C4-2B (cell line): Measurements from ENCODE around the gene ZFX.

Source experiments
- ZFX ChIP-seq: fragments of 450-650 bp; IDR thresholded peaks from 2 replicates; pipeline ENCODE4 v1.6.1; 2017
- TF ChIP-seq, protein P1 (sequence below): fragments of 450-650 bp; conservative IDR thresholded peaks from 2 replicates; pipeline ENCODE4 v1.5.1; 2017; ENCODE audit warnings: mild to moderate bottlenecking

DNA sequence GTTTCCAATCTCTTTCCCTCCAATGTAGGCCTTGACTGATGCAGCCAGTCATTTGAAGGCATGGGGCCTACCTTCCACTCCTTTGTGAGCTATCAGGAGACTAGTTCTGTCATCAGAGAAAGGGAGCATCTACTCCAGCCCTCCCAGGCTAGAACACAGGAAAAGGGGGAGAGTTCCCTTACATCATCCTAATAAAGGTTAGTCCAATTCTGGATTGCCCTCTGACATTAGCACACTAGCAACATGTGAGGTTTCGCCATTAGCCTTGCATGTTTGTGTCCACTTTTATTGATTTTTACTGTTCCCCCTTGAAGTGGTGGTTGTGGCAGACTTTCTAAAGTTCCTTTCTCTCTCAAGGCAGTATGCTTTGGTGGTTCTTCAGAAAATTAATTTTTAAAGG is 67.3 kb downstream of the ZFX start:
- TF ChIP-seq, protein P1, sequence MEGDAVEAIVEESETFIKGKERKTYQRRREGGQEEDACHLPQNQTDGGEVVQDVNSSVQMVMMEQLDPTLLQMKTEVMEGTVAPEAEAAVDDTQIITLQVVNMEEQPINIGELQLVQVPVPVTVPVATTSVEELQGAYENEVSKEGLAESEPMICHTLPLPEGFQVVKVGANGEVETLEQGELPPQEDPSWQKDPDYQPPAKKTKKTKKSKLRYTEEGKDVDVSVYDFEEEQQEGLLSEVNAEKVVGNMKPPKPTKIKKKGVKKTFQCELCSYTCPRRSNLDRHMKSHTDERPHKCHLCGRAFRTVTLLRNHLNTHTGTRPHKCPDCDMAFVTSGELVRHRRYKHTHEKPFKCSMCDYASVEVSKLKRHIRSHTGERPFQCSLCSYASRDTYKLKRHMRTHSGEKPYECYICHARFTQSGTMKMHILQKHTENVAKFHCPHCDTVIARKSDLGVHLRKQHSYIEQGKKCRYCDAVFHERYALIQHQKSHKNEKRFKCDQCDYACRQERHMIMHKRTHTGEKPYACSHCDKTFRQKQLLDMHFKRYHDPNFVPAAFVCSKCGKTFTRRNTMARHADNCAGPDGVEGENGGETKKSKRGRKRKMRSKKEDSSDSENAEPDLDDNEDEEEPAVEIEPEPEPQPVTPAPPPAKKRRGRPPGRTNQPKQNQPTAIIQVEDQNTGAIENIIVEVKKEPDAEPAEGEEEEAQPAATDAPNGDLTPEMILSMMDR: no peak
- no peak for TF ChIP-seq ZFX
